BE2C (cell line): ENCODE results near the gene ZBTB37. TPM values are rescaled to one million over a fixed set of nuclear protein-coding genes. Genes with fewer than 3 reads are reported as not detected.

Experiments used
- DNase-seq: peaks from one replicate; pipeline ENCODE4 v3.0.0-alpha.2; 2020
- H3K27me3 ChIP-seq: fragments of 250-450 bp; sonication (Bioruptor Pico); 2 replicates; pipeline ENCODE4 v1.5.1; 2020; ENCODE audit warnings: mild to moderate bottlenecking
- H3K36me3 ChIP-seq: fragments of 250-450 bp; sonication (Bioruptor Pico); 2 replicates; pipeline ENCODE4 v1.5.1; 2020; ENCODE audit warnings: mild to moderate bottlenecking
- H3K4me1 ChIP-seq: fragments of 250-450 bp; sonication (Bioruptor Pico); 2 replicates; pipeline ENCODE4 v1.5.1; 2020
- H3K4me3 ChIP-seq: 2 replicates; pipeline ENCODE4 v1.5.1; 2011; ENCODE audit warnings: low read depth, low read length
- H3K9me3 ChIP-seq: fragments of 250-450 bp; sonication (Bioruptor Pico); 2 replicates; pipeline ENCODE4 v1.5.1; 2020
- polyA plus RNA-seq: library from polyadenylated mRNA; unstranded; fragments of >200 nt; gene quantifications from one replicate; pipeline ENCODE4 v1.2.1, GENCODE V29; 2012; ENCODE audit warnings: low read depth, missing spikeins; ENCODE audit not compliant: insufficient read length, insufficient read depth
- TF ChIP-seq, protein P1 (sequence below): IDR thresholded peaks from 2 replicates; pipeline ENCODE4 v1.5.1; 2012; ENCODE audit warnings: mild to moderate bottlenecking, low read depth, low read length

ZBTB37 gene, protein sequence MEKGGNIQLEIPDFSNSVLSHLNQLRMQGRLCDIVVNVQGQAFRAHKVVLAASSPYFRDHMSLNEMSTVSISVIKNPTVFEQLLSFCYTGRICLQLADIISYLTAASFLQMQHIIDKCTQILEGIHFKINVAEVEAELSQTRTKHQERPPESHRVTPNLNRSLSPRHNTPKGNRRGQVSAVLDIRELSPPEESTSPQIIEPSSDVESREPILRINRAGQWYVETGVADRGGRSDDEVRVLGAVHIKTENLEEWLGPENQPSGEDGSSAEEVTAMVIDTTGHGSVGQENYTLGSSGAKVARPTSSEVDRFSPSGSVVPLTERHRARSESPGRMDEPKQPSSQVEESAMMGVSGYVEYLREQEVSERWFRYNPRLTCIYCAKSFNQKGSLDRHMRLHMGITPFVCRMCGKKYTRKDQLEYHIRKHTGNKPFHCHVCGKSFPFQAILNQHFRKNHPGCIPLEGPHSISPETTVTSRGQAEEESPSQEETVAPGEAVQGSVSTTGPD
- 2.6 TPM for polyA plus RNA-seq

DNA sequence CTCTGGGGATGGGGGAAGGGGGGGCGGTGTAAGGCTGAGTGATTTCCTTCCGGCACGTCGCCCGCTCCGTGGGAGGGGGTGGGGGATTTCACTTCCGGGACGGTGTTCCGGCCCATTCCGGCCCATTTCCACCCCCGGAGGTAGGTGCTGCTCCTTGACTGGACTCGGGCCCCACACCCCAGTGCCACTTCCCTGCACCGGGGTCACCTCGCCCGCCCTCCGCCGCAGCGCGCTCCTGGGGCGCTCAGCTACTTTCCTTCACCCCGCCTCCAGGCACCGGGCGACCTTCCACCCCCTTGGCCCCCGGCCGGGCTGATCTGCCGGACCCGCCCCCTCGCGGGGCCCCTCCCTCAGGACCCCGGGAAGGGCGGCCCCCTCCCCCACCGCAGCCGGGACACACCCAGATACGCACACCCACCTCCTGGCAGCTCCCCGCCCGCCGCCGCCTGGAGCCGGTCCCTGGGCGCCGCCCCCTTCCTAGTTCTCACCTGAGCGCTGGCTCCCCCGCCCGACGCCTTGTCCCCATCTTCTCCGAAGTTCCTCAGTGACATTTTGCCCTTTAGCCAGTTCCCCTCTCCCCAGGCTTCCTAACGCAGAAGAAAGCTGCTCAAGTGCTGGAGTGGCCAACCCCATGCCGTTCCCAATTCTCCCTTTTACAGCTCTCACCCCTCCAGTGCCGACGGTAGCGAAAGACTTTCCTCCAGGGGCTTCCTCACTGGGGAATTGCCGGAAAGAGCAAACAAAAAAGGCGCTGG, at the start of gene ZBTB37:
Gene ZBTB37 (plus strand): TSS at position 115 of the 755 bp plus-strand sequence. CDS start 1,846 bp downstream, outside the sequence.
- Histone ChIP-seq H3K36me3 (peaks cover 43% of the 10 kb centered on the region), H3K9me3 (no peaks in the 10 kb centered on the region), H3K4me3 (peak within 1 kb of the TSS; percentile 95), H3K4me1 (peaks cover 12% of the 10 kb centered on the region), H3K27me3 (no peaks in the 10 kb centered on the region)
- TF ChIP-seq, protein P1, sequence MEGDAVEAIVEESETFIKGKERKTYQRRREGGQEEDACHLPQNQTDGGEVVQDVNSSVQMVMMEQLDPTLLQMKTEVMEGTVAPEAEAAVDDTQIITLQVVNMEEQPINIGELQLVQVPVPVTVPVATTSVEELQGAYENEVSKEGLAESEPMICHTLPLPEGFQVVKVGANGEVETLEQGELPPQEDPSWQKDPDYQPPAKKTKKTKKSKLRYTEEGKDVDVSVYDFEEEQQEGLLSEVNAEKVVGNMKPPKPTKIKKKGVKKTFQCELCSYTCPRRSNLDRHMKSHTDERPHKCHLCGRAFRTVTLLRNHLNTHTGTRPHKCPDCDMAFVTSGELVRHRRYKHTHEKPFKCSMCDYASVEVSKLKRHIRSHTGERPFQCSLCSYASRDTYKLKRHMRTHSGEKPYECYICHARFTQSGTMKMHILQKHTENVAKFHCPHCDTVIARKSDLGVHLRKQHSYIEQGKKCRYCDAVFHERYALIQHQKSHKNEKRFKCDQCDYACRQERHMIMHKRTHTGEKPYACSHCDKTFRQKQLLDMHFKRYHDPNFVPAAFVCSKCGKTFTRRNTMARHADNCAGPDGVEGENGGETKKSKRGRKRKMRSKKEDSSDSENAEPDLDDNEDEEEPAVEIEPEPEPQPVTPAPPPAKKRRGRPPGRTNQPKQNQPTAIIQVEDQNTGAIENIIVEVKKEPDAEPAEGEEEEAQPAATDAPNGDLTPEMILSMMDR, result no peak
- DNase-seq, result peak; percentile 92

GRCh38 chr1:173818459-173818858, 49.7 kb upstream of the ZBTB37 start:
- TF ChIP-seq, protein P1, result no peak
- Histone ChIP-seq H3K4me3 (no peak overlapping the region), H3K36me3 (peaks cover 12% of the 10 kb centered on the region), H3K27me3 (no peaks in the 10 kb centered on the region), H3K9me3 (no peaks in the 10 kb centered on the region), H3K4me1 (no peaks in the 10 kb centered on the region)
- no peak for DNase-seq

GRCh38 chr1:173821680-173822079, 46.5 kb upstream of the ZBTB37 start:
- H3K4me1 ChIP-seq, result no peaks in the 10 kb centered on the region
- no peaks in the 10 kb centered on the region for H3K27me3 ChIP-seq
- no peaks in the 10 kb centered on the region for H3K9me3 ChIP-seq
- peaks cover 12% of the 10 kb centered on the region for H3K36me3 ChIP-seq
- DNase-seq, result no peak
- no peak overlapping the region for H3K4me3 ChIP-seq
- TF ChIP-seq, protein P1, result no peak

DNA sequence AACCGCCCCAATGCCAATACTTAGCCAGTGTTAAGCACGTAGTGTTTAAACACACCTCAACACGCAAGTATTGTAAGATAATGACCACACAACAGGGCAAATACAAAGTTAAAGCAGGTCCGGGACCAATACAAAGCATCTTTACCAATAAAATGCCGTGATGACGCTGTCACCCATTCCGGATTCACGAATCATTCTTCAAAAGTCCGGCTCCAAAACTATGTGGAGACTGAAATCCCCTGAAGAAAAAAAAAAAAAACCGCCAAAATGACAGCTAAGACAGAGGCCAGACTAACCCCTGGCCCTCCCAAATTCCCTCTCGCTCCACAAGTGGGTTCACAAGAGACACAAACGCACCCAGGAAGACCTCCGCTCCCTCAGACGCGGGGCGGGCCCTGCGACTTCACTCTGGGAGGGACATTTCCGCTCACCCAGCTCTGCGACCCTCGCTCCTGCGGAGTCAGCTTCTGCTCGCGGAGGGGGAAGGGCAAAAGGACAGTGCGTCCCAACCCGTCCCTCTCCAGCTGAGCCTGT, 44.3 kb upstream of the ZBTB37 start:
- Histone ChIP-seq H3K27me3 (no peaks in the 10 kb centered on the region), H3K9me3 (no peaks in the 10 kb centered on the region), H3K4me3 (peak overlapping the region; percentile 70), H3K4me1 (no peaks in the 10 kb centered on the region), H3K36me3 (peaks cover 5% of the 10 kb centered on the region)
- TF ChIP-seq, protein P1, result no peak
- DNase-seq, result no peak

DNA sequence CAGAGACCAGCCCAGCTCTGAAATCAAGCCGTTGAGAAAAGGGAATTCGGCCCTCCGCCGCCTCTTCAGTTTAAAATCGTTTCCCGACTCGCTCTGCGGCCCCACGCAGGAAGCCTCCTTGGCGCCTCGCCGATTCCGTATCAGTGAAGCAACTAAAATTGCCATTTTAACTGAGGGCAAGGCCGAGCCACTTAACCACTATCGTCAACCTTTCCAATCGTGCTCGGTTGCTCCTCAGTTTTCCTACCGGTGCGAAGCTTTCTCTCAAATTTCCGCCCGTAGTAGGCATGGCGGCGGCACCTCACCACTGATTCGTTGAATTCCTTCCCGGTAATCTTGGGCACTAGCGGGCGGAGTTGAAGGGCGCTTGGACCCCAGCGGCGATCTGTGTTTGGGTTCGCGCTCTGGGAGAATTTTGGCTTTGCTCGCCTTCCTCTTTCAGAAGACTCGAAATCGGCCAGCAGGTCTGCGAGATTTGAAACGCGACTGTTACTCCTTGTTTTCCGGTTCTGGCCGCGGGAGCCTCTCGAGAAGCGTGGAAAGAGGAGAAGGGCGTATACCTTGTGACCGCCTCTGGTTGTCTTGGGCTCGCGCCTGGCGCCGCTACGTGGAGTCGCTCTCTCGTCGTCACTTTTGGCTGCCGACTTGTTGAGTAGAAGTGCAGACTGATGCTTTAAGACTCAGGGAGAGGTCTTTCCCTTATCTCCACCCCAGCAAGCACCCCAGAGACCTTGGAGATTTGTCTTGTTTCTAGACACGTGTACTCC, 43.7 kb upstream of the ZBTB37 start, which contains the start of the genes CENPL and DARS2:
Gene CENPL (minus strand): TSS at position 569 of the 767 bp plus-strand sequence. CDS start 13,584 bp downstream, outside the sequence.
Gene DARS2 (plus strand): TSS at position 359 of the 767 bp plus-strand sequence. CDS start 557 bp downstream, outside the sequence.
- H3K27me3 ChIP-seq, result no peaks in the 10 kb centered on the region
- no peaks in the 10 kb centered on the region for H3K4me1 ChIP-seq
- peak within 1 kb of the TSS; percentile 70 for H3K4me3 ChIP-seq
- DNase-seq, result peak; percentile 95
- H3K36me3 ChIP-seq, result peaks cover 3% of the 10 kb centered on the region; the same call in 1 of the 2 replicates
- TF ChIP-seq, protein P1, result no peak
- no peaks in the 10 kb centered on the region for H3K9me3 ChIP-seq
